ENCODE data around the gene WDR70. TPM values are rescaled to one million over a fixed set of nuclear protein-coding genes. Genes with fewer than 3 reads are reported as not detected.
A peak's percentile ranks its signal among the peaks of the same experiment; 100 is the strongest.

The WDR70 gene
- total RNA-seq, 2 experiments from 2014 or later, result 24.5 to 34.6 TPM

DNA sequence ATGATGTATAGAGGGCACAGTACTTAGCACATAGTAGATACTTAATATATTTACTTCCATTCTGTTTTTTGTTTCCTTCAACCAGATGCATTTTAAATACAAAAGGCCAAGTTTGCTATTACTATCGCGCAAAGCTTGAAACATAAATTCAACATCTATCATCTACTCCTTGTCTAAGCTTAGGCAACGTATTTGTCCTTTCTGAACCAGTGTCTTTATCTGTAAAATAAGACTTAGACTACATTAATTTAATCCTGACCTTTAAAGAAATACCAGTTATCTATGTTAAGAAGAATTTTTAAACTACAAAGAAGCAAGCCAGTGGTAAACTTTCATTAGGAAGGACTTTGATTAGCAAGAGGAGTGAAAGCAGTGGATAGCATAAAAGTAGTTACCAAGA is 173.0 kb downstream of the WDR70 start:
- no peaks in the 10 kb centered on the region for H3K9me3 ChIP-seq (ENCODE audit: control insufficient read depth in 1 of 2, insufficient read depth in 1 of 2, low read length in 2 of 2)
- ChIA-PET POLR2A (no interaction called here), CTCF (no interaction called here)
- ATAC-seq (ENCODE audit: poor library complexity) (no peak), DNase-seq (no peak)
- no peak overlapping the region for H3K4me3 ChIP-seq (ENCODE audit: low read length)
- H3K9me3 Mint-ChIP-seq, result peaks cover 1% of the 10 kb centered on the region
- no peak overlapping the region for H3K27ac ChIP-seq (ENCODE audit: low read depth in 1 of 2, low read length in 2 of 2)
- H3K4me3 Mint-ChIP-seq, result no peak overlapping the region
- no peak overlapping the region for H3K27ac Mint-ChIP-seq
- peaks cover 35% of the 10 kb centered on the region for H3K4me1 Mint-ChIP-seq (ENCODE audit: low read depth)
- no peaks in the 10 kb centered on the region for H3K27me3 Mint-ChIP-seq
- intact Hi-C loops (cut with DNase I, micrococcal nuclease), result no loop called here
- TF ChIP-seq, protein P1, sequence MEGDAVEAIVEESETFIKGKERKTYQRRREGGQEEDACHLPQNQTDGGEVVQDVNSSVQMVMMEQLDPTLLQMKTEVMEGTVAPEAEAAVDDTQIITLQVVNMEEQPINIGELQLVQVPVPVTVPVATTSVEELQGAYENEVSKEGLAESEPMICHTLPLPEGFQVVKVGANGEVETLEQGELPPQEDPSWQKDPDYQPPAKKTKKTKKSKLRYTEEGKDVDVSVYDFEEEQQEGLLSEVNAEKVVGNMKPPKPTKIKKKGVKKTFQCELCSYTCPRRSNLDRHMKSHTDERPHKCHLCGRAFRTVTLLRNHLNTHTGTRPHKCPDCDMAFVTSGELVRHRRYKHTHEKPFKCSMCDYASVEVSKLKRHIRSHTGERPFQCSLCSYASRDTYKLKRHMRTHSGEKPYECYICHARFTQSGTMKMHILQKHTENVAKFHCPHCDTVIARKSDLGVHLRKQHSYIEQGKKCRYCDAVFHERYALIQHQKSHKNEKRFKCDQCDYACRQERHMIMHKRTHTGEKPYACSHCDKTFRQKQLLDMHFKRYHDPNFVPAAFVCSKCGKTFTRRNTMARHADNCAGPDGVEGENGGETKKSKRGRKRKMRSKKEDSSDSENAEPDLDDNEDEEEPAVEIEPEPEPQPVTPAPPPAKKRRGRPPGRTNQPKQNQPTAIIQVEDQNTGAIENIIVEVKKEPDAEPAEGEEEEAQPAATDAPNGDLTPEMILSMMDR (IDR thresholded peaks at IDR 0.05), result no peak
- H3K27me3 ChIP-seq (ENCODE audit: control insufficient read depth in 1 of 2, insufficient read depth in 2 of 2, low read length in 2 of 2), result no peaks in the 10 kb centered on the region
- H3K36me3 ChIP-seq (ENCODE audit: insufficient read depth, low read length), result no peaks in the 10 kb centered on the region
- peaks cover 26% of the 10 kb centered on the region for H3K36me3 Mint-ChIP-seq (ENCODE audit: low read depth)
- no peaks in the 10 kb centered on the region for H3K4me1 ChIP-seq (ENCODE audit: insufficient read depth, low read length)

DNA sequence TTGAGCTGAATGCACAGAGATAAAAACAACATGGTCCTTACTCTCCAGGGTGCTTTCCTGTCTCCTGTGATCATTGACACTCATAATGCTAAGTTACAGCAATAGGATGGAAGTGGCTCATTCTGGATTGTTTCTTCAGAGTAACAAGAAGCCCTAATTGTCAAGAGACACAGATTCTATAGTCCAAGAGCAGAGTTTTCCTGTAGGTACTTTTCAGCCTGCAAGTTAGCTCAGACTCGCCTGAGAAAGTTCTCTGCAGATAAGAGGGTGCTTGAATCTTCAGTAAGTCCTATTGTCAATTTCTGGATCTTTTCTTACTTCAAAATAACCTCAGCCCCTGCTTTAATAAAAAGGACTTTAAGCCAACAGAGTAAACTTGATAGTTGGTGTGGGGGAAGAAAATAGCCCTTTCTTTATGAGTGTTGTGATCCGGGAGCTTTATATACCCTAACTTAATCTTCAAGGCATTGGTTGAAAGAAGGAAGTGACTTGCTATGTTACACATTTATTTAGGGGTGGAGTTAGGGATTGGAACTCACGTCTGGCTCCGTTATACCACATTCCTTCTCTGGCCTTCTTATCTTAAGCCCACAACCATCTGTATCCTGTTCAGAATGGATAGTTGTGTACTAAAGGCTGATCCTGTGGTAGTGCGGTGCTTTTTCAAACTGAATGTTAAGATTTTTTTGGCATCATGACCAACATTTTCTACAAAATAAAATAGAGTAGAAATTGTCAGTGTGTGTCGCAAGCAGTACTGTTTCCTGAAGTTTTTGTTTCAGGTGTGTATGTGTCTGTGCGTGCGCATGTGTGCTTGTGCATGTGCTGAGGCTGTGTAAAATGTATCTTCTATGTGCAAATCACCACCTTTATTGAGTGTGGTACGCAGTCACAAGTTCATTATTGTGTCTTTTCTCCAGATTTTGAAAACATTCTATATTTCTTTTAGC is 173.9 kb downstream of the WDR70 start:
- Histone ChIP-seq H3K9me3 (ENCODE audit: control insufficient read depth in 1 of 2, insufficient read depth in 1 of 2, low read length in 2 of 2) (no peaks in the 10 kb centered on the region), H3K36me3 (ENCODE audit: insufficient read depth, low read length) (no peaks in the 10 kb centered on the region), H3K27ac (ENCODE audit: low read depth in 1 of 2, low read length in 2 of 2) (no peak overlapping the region), H3K27me3 (ENCODE audit: control insufficient read depth in 1 of 2, insufficient read depth in 2 of 2, low read length in 2 of 2) (no peaks in the 10 kb centered on the region), H3K4me1 (ENCODE audit: insufficient read depth, low read length) (no peaks in the 10 kb centered on the region), H3K4me3 (ENCODE audit: low read length) (no peak overlapping the region)
- peaks cover 3% of the 10 kb centered on the region for H3K9me3 Mint-ChIP-seq
- intact Hi-C loops (cut with DNase I, micrococcal nuclease), result no loop called here
- TF ChIP-seq, protein P1 (IDR thresholded peaks at IDR 0.05), result no peak
- no peak overlapping the region for H3K27ac Mint-ChIP-seq
- no peak for ATAC-seq (ENCODE audit: poor library complexity)
- no peaks in the 10 kb centered on the region for H3K27me3 Mint-ChIP-seq
- ChIA-PET POLR2A (no interaction called here), CTCF (no interaction called here)
- peaks cover 30% of the 10 kb centered on the region for H3K36me3 Mint-ChIP-seq (ENCODE audit: low read depth)
- peak in 1 of 14 experiments; percentile 2 for DNase-seq
- H3K4me1 Mint-ChIP-seq (ENCODE audit: low read depth), result peaks cover 40% of the 10 kb centered on the region
- H3K4me3 Mint-ChIP-seq, result no peak overlapping the region

DNA sequence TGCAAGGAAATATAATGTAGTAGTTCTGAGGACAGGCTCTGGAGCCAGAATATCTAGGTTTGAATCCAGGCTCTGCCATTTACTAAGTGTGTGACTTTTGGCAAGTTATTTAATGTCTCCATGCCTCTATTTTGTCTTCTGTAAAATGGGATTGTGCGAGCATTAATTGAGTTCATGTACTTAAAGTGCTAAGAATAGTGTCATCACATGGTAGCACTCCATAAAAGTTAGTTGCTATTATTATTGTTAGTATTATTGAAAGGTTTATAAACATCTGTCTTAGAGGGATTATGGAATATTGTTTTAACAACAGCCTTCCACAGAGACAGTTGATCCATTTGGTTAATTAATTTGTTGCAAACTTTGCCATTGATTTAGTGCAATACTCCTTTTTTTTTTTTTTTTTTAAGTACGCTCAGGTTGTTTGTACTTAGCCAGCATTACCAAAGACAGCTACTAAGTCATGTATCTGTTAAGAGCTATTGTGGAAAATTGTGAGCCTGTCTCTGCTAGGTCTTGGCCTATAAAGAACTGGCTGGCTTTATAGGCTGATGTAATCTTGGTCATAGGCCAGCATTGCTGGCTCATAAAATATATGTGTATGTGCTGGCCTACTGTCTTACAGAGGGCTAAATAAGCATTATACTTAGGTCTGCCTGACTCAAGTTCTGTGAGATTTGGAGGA is 174.7 kb downstream of the WDR70 start:
- Histone ChIP-seq H3K4me1 (ENCODE audit: insufficient read depth, low read length) (no peaks in the 10 kb centered on the region), H3K27ac (ENCODE audit: low read depth in 1 of 2, low read length in 2 of 2) (no peak overlapping the region), H3K9me3 (ENCODE audit: control insufficient read depth in 1 of 2, insufficient read depth in 1 of 2, low read length in 2 of 2) (no peaks in the 10 kb centered on the region), H3K4me3 (ENCODE audit: low read length) (no peak overlapping the region), H3K27me3 (ENCODE audit: control insufficient read depth in 1 of 2, insufficient read depth in 2 of 2, low read length in 2 of 2) (no peaks in the 10 kb centered on the region), H3K36me3 (ENCODE audit: insufficient read depth, low read length) (no peaks in the 10 kb centered on the region)
- ChIA-PET CTCF (no interaction called here), POLR2A (no interaction called here)
- Mint-ChIP-seq H3K27ac (no peak overlapping the region), H3K27me3 (no peaks in the 10 kb centered on the region), H3K4me3 (no peak overlapping the region), H3K36me3 (ENCODE audit: low read depth) (peaks cover 29% of the 10 kb centered on the region), H3K9me3 (peaks cover 3% of the 10 kb centered on the region), H3K4me1 (ENCODE audit: low read depth) (peaks cover 34% of the 10 kb centered on the region)
- TF ChIP-seq, protein P1 (IDR thresholded peaks at IDR 0.05), result no peak
- intact Hi-C loops (cut with DNase I, micrococcal nuclease), result no loop called here
- ATAC-seq (ENCODE audit: poor library complexity) (no peak), DNase-seq (no peak)
